Muscle of leg (tissue), 11 donors: ENCODE measurements around the gene ANKRD44. TPM values are rescaled to one million over a fixed set of nuclear protein-coding genes. Genes with fewer than 3 reads are reported as not detected.

Source experiments
- DNase-seq: peaks from one replicate; pipeline ENCODE4 v3.0.0; 2013
- H3K27ac ChIP-seq: one replicate; pipeline ENCODE4 v1.5.1; 2013; ENCODE audit warnings: mild to moderate bottlenecking, low read length, control low read depth
- H3K27me3 ChIP-seq: one replicate; pipeline ENCODE4 v1.6.1; 2013; ENCODE audit warnings: low read length; ENCODE audit not compliant: control insufficient read depth, insufficient read depth
- H3K36me3 ChIP-seq: one replicate; pipeline ENCODE4 v1.6.1; 2013; ENCODE audit warnings: low read length; ENCODE audit not compliant: control insufficient read depth, insufficient read depth
- H3K4me1 ChIP-seq: one replicate; pipeline ENCODE4 v1.6.1; 2013; ENCODE audit warnings: low read length; ENCODE audit not compliant: control insufficient read depth, insufficient read depth
- H3K4me3 ChIP-seq: one replicate; pipeline ENCODE4 v1.5.1; 2013; ENCODE audit warnings: low read length, control low read depth
- H3K9me3 ChIP-seq: replicated peaks from 2 replicates; pipeline ENCODE4 v1.6.1; 2013; ENCODE audit warnings: low read depth, low read length; ENCODE audit not compliant: control insufficient read depth
- WGBS: methylation state at CpG from one replicate; pipeline ENCODE4 v1.1.5; 2013; ENCODE audit warnings: missing lambda C conversion rate; ENCODE audit not compliant: insufficient coverage; 5-methylcytosine and 5-hydroxymethylcytosine counted together
- polyA plus RNA-seq, 8 donors: library from polyadenylated mRNA; unstranded; fragments of 120-200 nt; gene quantifications; one replicate each; pipeline versions ENCODE4 v1.2.1 to v1.2.3, GENCODE V29; 2013; ENCODE audit warnings: inconsistent platforms in 1 of 8, low replicate concordance in 1 of 8; ENCODE audit not compliant: insufficient read length in 8 of 8, insufficient read depth in 1 of 8
- total RNA-seq: library from RNA; stranded (reverse); fragments of 120-200 nt; gene quantifications from one replicate; pipeline ENCODE4 v1.2.4, GENCODE V29; 2013

ANKRD44 gene
- total and polyA plus RNA-seq, 9 donors, result 10.6 to 26.3 (median 15.6) TPM

DNA sequence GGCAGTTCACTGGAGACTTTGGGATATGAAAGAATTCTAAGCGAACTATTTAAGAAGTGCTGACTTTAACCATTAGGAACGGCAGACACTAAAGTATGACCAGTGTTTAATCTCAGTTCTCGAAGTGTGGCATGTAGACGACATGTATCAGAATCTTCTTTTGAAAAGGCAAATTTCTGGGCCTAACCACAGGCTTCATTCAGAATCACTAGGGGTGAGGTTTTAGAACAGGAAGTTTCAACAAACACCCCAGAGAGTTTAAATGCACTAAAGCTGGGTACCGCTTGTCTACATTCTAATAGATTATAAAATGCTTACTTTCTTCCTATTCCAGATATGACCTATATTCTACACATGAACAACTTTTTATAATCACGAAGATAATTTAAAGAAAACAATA, 180.3 kb downstream of the ANKRD44 start:
- no peaks in the 10 kb centered on the region for H3K4me1 ChIP-seq
- no peak for DNase-seq
- 60% methylated on average over 1 of the region's 6 CpGs for WGBS
- no peak overlapping the region for H3K27ac ChIP-seq
- no peaks in the 10 kb centered on the region for H3K9me3 ChIP-seq
- no peak overlapping the region for H3K4me3 ChIP-seq
- H3K36me3 ChIP-seq, result peaks cover 3% of the 10 kb centered on the region
- H3K27me3 ChIP-seq, result no peaks in the 10 kb centered on the region

DNA sequence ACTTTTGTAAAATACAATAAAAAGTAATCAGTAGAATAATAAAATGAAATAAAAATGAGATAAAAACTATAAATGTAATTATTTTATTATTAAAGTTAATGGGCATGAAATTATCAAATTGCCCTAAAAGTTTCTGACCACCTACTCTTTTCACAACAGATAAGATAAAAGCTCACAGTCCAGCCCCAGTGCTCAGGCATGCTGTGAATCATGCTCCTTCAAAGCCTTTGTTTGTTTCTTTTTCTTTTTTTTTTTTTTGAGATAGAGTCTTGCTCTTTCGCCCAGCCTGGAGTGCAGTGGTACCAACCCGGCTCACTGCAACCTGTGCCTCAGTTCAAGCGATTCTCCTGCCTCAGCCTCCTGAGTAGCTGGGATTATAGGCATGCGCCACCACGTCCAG, 181.7 kb downstream of the ANKRD44 start:
- DNase-seq, result no peak
- Histone ChIP-seq H3K36me3 (peaks cover 8% of the 10 kb centered on the region), H3K4me1 (no peaks in the 10 kb centered on the region), H3K27ac (no peak overlapping the region), H3K4me3 (no peak overlapping the region), H3K9me3 (no peaks in the 10 kb centered on the region), H3K27me3 (no peaks in the 10 kb centered on the region)
- WGBS, result 100% methylated on average over 5 of the region's 5 CpGs

DNA sequence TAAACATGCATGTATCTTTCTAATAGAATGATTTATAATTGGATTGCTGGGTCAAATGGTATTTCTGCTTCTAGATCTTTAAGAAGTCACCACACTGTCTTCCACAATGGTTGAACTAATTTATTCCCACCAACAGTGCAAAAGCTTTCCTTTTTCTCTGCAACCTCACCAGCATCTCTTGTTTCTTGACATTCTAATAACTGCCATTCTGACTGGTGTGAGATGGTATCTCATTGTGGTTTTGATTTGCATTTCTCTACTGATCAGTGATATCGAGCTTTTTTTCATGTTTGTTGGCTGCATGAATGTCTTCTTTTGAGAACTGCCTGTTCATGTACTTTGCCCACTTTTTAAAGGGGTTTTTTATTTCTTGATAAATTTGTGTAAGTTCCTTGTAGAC, 182.5 kb downstream of the ANKRD44 start:
- Histone ChIP-seq H3K36me3 (peaks cover 8% of the 10 kb centered on the region), H3K27ac (no peak overlapping the region), H3K27me3 (no peaks in the 10 kb centered on the region), H3K4me3 (no peak overlapping the region), H3K4me1 (no peaks in the 10 kb centered on the region), H3K9me3 (no peaks in the 10 kb centered on the region)
- DNase-seq, result no peak
- no CpG with 5 or more reads among the region's 1 CpG for WGBS

DNA sequence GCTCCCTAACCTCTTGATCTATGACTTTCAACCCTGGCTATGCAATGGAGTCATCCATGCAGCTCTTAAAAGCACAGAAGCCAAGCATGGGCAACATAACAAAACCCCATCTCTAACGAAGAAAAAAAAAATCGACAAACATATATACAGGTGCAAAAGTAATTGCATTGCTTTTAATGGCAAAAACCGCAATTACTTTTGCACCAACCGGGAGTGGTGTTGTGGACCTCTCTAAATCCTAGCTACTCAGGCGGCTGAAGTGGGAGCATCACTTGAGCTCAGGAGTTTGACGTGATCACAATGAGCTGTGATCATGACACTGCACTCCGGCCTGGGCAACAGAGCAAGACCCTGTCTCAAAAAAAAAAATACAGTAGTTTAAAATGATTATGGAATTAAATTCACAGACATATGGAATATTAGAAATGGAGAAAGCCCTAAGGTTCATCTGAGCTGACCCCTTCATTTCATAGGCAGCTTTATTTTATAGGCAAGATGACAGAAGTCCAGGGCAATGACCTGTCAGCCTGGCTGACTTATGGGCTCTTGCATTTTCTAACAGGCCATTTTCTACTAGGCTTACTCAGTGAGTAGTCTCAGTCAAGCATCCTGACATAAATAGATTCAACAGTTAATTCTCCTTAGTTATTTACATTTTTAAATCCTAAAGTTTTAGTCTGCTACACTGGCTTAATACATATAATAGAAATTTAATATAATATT, 183.8 kb downstream of the ANKRD44 start:
- peaks cover 10% of the 10 kb centered on the region for H3K36me3 ChIP-seq

GRCh38 chr2:197124639-197125390, 185.8 kb downstream of the ANKRD44 start:
- 0% methylated on average over 1 of the region's 7 CpGs for WGBS
- Histone ChIP-seq H3K36me3 (peaks cover 18% of the 10 kb centered on the region), H3K4me1 (no peaks in the 10 kb centered on the region), H3K27me3 (no peaks in the 10 kb centered on the region), H3K4me3 (no peak overlapping the region), H3K9me3 (no peaks in the 10 kb centered on the region), H3K27ac (no peak overlapping the region)
- DNase-seq, result no peak

More for the DNA sequence above, 183.8 kb downstream of the ANKRD44 start:
- Histone ChIP-seq H3K4me1 (no peaks in the 10 kb centered on the region), H3K27ac (no peak overlapping the region), H3K4me3 (no peak overlapping the region), H3K27me3 (no peaks in the 10 kb centered on the region), H3K9me3 (no peaks in the 10 kb centered on the region)
- WGBS, result 84% methylated on average over 3 of the region's 7 CpGs
- DNase-seq, result no peak

- Histone ChIP-seq H3K9me3 (no peaks in the 10 kb centered on the region), H3K27me3 (no peaks in the 10 kb centered on the region), H3K4me3 (no peak overlapping the region), H3K27ac (no peak overlapping the region), H3K4me1 (no peaks in the 10 kb centered on the region), H3K36me3 (peaks cover 21% of the 10 kb centered on the region)
- DNase-seq, result no peak
- no CpG with 5 or more reads among the region's 1 CpG for WGBS
Observed at GRCh38 chr2:197122821-197123220, 187.8 kb downstream of the ANKRD44 start.

GRCh38 chr2:197121756-197122385, 188.7 kb downstream of the ANKRD44 start:
- WGBS, result 87% methylated on average over 6 of the region's 6 CpGs
- Histone ChIP-seq H3K36me3 (peaks cover 21% of the 10 kb centered on the region), H3K4me1 (no peaks in the 10 kb centered on the region), H3K27me3 (no peaks in the 10 kb centered on the region), H3K4me3 (no peak overlapping the region), H3K9me3 (no peaks in the 10 kb centered on the region), H3K27ac (no peak overlapping the region)
- no peak for DNase-seq

- Histone ChIP-seq H3K27ac (no peak overlapping the region), H3K4me3 (no peak overlapping the region), H3K9me3 (no peaks in the 10 kb centered on the region), H3K36me3 (peaks cover 21% of the 10 kb centered on the region), H3K27me3 (no peaks in the 10 kb centered on the region), H3K4me1 (no peaks in the 10 kb centered on the region)
- no peak for DNase-seq
- 94% methylated on average over 7 of the region's 8 CpGs for WGBS
Observed at GRCh38 chr2:197121255-197121654, 189.3 kb downstream of the ANKRD44 start.

GRCh38 chr2:197116306-197116879, 194.2 kb downstream of the ANKRD44 start:
- WGBS, result 76% methylated on average over 9 of the region's 10 CpGs
- no peaks in the 10 kb centered on the region for H3K4me1 ChIP-seq
- H3K36me3 ChIP-seq, result peaks cover 9% of the 10 kb centered on the region
- H3K27me3 ChIP-seq, result no peaks in the 10 kb centered on the region
- H3K9me3 ChIP-seq, result no peaks in the 10 kb centered on the region
- no peak overlapping the region for H3K4me3 ChIP-seq
- DNase-seq, result no peak
- no peak overlapping the region for H3K27ac ChIP-seq

DNA sequence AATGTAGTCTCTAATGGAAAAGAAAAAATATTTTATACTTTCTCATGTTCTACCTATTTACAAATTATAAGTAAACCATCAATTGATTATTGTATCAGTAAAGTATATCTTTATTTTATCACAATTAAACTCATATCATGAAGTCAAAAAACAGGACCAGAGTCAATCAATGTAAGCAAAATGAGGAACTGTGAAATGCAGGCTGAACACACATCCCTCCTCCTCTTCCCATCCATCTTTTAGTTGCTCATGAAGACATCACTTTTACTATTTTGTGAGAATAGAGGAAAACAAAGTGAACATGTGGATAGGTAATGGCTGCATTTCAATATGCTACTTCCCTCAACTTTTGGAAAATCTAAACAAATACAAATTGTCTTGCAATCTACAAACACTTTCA, 195.3 kb downstream of the ANKRD44 start:
- Histone ChIP-seq H3K36me3 (peaks cover 6% of the 10 kb centered on the region), H3K27ac (no peak overlapping the region), H3K4me1 (no peaks in the 10 kb centered on the region), H3K27me3 (no peaks in the 10 kb centered on the region), H3K9me3 (no peaks in the 10 kb centered on the region), H3K4me3 (no peak overlapping the region)
- DNase-seq, result no peak
